Stomach smooth muscle (tissue), 2 donors: ENCODE measurements around the gene NLRP14.
A peak's percentile ranks its signal among the peaks of the same experiment; 100 is the strongest.

Experiments
- H3K27ac ChIP-seq: one replicate; pipeline ENCODE4 v1.7.0; 2013; ENCODE audit warnings: mild to moderate bottlenecking, low read length, inconsistent platforms
- H3K27me3 ChIP-seq, 2 donors: one replicate each; pipeline ENCODE4 v1.7.0; 2013; ENCODE audit warnings: low read length in 2 of 2; ENCODE audit not compliant: insufficient read depth in 2 of 2, control insufficient read depth in 1 of 2
- H3K36me3 ChIP-seq, 2 donors: one replicate each; pipeline ENCODE4 v1.7.0; 2013; ENCODE audit warnings: low read length in 2 of 2; ENCODE audit not compliant: control insufficient read depth in 2 of 2, insufficient read depth in 2 of 2
- H3K4me1 ChIP-seq: one replicate; pipeline ENCODE4 v1.7.0; 2013; ENCODE audit warnings: low read length; ENCODE audit not compliant: control insufficient read depth, insufficient read depth
- H3K4me3 ChIP-seq, 2 donors: one replicate each; pipeline ENCODE4 v1.7.0; 2013; ENCODE audit warnings: low read length in 2 of 2
- H3K9ac ChIP-seq, 2 donors: one replicate each; pipeline ENCODE4 v1.7.0; 2013; ENCODE audit warnings: low read length in 2 of 2, mild to moderate bottlenecking in 1 of 2
- H3K9me3 ChIP-seq, 2 donors: one replicate each; pipeline ENCODE4 v1.7.0; 2013; ENCODE audit warnings: low read length in 2 of 2; ENCODE audit not compliant: control insufficient read depth in 2 of 2
- donor health status: healthy.
- donor health status: Pancreatic carcinoma.

NLRP14 gene, protein sequence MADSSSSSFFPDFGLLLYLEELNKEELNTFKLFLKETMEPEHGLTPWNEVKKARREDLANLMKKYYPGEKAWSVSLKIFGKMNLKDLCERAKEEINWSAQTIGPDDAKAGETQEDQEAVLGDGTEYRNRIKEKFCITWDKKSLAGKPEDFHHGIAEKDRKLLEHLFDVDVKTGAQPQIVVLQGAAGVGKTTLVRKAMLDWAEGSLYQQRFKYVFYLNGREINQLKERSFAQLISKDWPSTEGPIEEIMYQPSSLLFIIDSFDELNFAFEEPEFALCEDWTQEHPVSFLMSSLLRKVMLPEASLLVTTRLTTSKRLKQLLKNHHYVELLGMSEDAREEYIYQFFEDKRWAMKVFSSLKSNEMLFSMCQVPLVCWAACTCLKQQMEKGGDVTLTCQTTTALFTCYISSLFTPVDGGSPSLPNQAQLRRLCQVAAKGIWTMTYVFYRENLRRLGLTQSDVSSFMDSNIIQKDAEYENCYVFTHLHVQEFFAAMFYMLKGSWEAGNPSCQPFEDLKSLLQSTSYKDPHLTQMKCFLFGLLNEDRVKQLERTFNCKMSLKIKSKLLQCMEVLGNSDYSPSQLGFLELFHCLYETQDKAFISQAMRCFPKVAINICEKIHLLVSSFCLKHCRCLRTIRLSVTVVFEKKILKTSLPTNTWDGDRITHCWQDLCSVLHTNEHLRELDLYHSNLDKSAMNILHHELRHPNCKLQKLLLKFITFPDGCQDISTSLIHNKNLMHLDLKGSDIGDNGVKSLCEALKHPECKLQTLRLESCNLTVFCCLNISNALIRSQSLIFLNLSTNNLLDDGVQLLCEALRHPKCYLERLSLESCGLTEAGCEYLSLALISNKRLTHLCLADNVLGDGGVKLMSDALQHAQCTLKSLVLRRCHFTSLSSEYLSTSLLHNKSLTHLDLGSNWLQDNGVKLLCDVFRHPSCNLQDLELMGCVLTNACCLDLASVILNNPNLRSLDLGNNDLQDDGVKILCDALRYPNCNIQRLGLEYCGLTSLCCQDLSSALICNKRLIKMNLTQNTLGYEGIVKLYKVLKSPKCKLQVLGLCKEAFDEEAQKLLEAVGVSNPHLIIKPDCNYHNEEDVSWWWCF

GRCh38 chr11:7020183-7020917, at the start of gene NLRP14, which contains the start of gene ZNF214:
NLRP14 (plus strand) TSS chr11:7020479; CDS start chr11:7038587, 18,108 bp downstream.
ZNF214 (minus strand) TSS chr11:7020346; CDS start chr11:7002835, 17,511 bp downstream.
- Histone ChIP-seq H3K27me3 (no peaks in the 10 kb centered on the region), H3K36me3 (no peaks in the 10 kb centered on the region), H3K27ac (peak within 1 kb of the TSS; percentile 77), H3K4me1 (peaks cover 11% of the 10 kb centered on the region), H3K4me3 (peak within 1 kb of the TSS; percentile 73 to 90), H3K9ac (peak within 1 kb of the TSS; percentile 64 to 76), H3K9me3 (no peaks in the 10 kb centered on the region)

GRCh38 chr11:6979365-6979764, 40.9 kb upstream of the NLRP14 start:
- no peak overlapping the region for H3K27ac ChIP-seq
- H3K4me1 ChIP-seq, result no peaks in the 10 kb centered on the region
- H3K27me3 ChIP-seq, result no peaks in the 10 kb centered on the region
- H3K4me3 ChIP-seq, result no peak overlapping the region
- no peaks in the 10 kb centered on the region for H3K9me3 ChIP-seq
- no peak overlapping the region for H3K9ac ChIP-seq
- no peaks in the 10 kb centered on the region for H3K36me3 ChIP-seq

DNA sequence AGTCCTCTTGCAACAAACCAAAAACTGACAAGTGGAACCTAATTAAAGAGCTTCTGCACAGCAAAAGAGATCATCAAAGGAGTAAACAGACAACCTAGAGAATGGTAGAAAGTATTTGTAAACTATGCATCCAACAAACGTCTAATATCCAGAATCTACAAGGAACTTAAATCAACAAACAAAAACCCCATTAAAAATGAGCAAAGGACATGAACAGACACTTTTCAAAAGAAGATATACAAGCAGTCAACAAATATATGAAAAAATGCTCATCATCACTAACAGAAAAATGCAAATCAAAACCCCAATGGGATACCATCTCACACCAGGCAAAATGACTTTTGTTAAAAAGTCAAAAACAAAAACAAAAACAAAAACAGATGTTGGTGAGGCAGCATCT, 33.8 kb upstream of the NLRP14 start:
- Histone ChIP-seq H3K4me1 (no peaks in the 10 kb centered on the region), H3K4me3 (no peak overlapping the region), H3K9me3 (no peaks in the 10 kb centered on the region), H3K27me3 (no peaks in the 10 kb centered on the region), H3K27ac (no peak overlapping the region), H3K36me3 (no peaks in the 10 kb centered on the region), H3K9ac (no peak overlapping the region)

DNA sequence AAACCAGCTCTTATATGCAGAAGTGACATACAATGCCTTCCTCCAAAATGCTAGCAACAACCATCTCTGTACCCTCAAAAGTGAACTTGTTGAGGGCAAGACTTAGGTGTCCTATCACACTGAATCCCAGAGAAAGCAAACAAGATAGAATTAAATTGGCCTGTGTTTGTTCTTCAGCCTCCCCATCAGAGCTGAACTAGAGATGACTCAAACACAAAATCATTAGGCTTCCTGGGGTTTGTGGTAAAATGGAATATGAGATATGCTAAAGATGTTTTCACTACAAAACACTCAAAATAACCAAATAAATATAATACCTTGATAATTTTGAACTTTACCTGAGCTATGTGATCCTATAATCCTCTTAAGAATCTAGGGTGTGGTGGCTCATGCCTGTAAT, 31.8 kb upstream of the NLRP14 start:
- no peaks in the 10 kb centered on the region for H3K4me1 ChIP-seq

GRCh38 chr11:6991227-6991626, 29.1 kb upstream of the NLRP14 start:
- Histone ChIP-seq H3K9me3 (no peaks in the 10 kb centered on the region), H3K9ac (no peak overlapping the region), H3K27me3 (no peaks in the 10 kb centered on the region), H3K27ac (no peak overlapping the region), H3K36me3 (no peaks in the 10 kb centered on the region), H3K4me3 (no peak overlapping the region), H3K4me1 (no peaks in the 10 kb centered on the region)

More for the DNA sequence above, 31.8 kb upstream of the NLRP14 start:
- H3K4me3 ChIP-seq, result no peak overlapping the region
- no peak overlapping the region for H3K9ac ChIP-seq
- H3K9me3 ChIP-seq, result no peaks in the 10 kb centered on the region
- no peak overlapping the region for H3K27ac ChIP-seq
- no peaks in the 10 kb centered on the region for H3K27me3 ChIP-seq
- no peaks in the 10 kb centered on the region for H3K36me3 ChIP-seq

GRCh38 chr11:6992026-6992425, 28.3 kb upstream of the NLRP14 start:
- Histone ChIP-seq H3K9ac (no peak overlapping the region), H3K4me1 (no peaks in the 10 kb centered on the region), H3K36me3 (no peaks in the 10 kb centered on the region), H3K27me3 (no peaks in the 10 kb centered on the region), H3K27ac (no peak overlapping the region), H3K9me3 (no peaks in the 10 kb centered on the region), H3K4me3 (peak overlapping the region in 1 of 2 donors; percentile 5)

DNA sequence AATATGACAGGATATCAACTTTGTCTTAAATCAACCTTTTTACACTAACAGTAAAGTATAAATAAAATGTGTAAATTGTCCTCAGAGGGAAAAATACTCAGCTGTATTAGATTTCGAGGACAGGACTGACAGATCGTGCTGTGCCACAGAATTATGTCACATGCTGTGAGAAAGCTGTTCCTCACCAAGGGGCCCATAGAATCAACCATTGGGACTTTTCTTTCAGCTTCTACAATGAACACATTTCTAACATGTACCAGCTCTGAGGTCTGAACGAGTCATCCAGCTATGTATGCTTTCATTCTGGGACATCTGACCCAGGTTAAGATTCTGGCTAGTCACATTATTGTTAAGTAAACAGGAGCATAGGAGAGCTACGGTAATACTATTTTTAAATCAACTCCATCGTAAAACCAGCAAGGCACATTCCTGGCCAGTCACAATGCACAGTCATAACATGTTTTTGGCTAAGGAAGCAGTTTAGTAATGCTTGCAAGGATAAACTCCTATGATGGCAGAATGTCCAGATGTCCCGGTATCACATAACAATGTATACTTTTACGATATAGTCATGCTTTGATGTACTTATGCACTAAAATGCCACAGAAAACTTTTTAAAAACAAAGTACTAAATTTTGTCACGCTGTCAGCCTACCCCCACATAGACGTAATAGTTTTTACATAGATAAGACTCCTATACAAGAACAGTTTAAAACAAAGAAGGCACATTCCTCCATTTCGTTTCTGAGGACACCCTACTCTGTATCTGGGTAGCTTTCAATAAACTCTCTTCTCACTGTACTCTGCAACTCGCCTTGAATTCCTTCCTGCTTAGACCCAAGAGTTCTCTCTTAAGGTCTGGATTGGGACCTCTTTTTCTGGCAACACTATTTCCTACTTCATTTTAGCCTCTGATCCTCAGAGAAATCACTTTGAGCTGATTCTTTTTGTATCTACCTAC, 27.5 kb upstream of the NLRP14 start:
- Histone ChIP-seq H3K4me3 (peak overlapping the region; percentile 4 to 5), H3K4me1 (no peaks in the 10 kb centered on the region), H3K27me3 (no peaks in the 10 kb centered on the region), H3K9me3 (no peaks in the 10 kb centered on the region), H3K36me3 (no peaks in the 10 kb centered on the region), H3K9ac (no peak overlapping the region), H3K27ac (no peak overlapping the region)

GRCh38 chr11:6995703-6996102, 24.6 kb upstream of the NLRP14 start:
- Histone ChIP-seq H3K27ac (no peak overlapping the region), H3K27me3 (no peaks in the 10 kb centered on the region), H3K4me1 (no peaks in the 10 kb centered on the region), H3K36me3 (peaks cover 0 to 3% of the 10 kb centered on the region in 2 donors), H3K4me3 (no peak overlapping the region), H3K9ac (no peak overlapping the region), H3K9me3 (no peaks in the 10 kb centered on the region)

GRCh38 chr11:7004482-7004881, 15.8 kb upstream of the NLRP14 start:
- H3K9me3 ChIP-seq, result no peaks in the 10 kb centered on the region
- H3K9ac ChIP-seq, result no peak overlapping the region

More at GRCh38 chr11:7004482-7004881, 15.8 kb upstream of the NLRP14 start:
- peaks cover 2 to 3% of the 10 kb centered on the region in 2 donors for H3K36me3 ChIP-seq
- no peak overlapping the region for H3K4me3 ChIP-seq
- H3K4me1 ChIP-seq, result no peaks in the 10 kb centered on the region
- H3K27me3 ChIP-seq, result no peaks in the 10 kb centered on the region
- H3K27ac ChIP-seq, result no peak overlapping the region
